Activated T-cell treated with anti-CD3 and anti-CD28 coated beads for 4 hours (primary cell): ENCODE measurements around the gene GPR142.

Experiments used
- DNase-seq: peaks from one replicate; pipeline ENCODE4 v3.0.0-alpha.2; 2020

Gene GPR142

GRCh38 chr17:74371653-74372147 is 4.4 kb downstream of the GPR142 start:
- DNase-seq = no peak

- DNase-seq = no peak
These were observed 5.1 kb downstream of the GPR142 start for GRCh38 chr17:74372426-74372825.

- no peak for DNase-seq
These were observed 6.7 kb downstream of the GPR142 start for GRCh38 chr17:74373838-74374606.

GRCh38 chr17:74374858-74375257 is 7.6 kb downstream of the GPR142 start:
- DNase-seq = no peak

GRCh38 chr17:74379495-74380085 is 12.3 kb downstream of the GPR142 start:
- peak; percentile 92 for DNase-seq

GRCh38 chr17:74380086-74380958 is 13.0 kb downstream of the GPR142 start:
- DNase-seq = no peak

- no peak for DNase-seq
These were observed 13.9 kb downstream of the GPR142 start for GRCh38 chr17:74380959-74381808.

GRCh38 chr17:74383141-74383540 is 15.8 kb downstream of the GPR142 start:
- no peak for DNase-seq

- DNase-seq = no peak
These were observed 17.9 kb downstream of the GPR142 start for GRCh38 chr17:74385201-74385600.

- DNase-seq = no peak
These were observed 19.1 kb downstream of the GPR142 start for GRCh38 chr17:74386386-74386785.

GRCh38 chr17:74387365-74388218 is 20.3 kb downstream of the GPR142 start:
- DNase-seq = no peak

GRCh38 chr17:74389084-74389753 is 21.9 kb downstream of the GPR142 start:
- no peak for DNase-seq

- DNase-seq = no peak
These were observed 22.8 kb downstream of the GPR142 start for GRCh38 chr17:74389937-74390679.

- DNase-seq = no peak
These were observed 23.7 kb downstream of the GPR142 start for GRCh38 chr17:74390680-74391653.

GRCh38 chr17:74391771-74392170 is 24.5 kb downstream of the GPR142 start:
- DNase-seq = no peak

- no peak for DNase-seq
These were observed 25.5 kb downstream of the GPR142 start for GRCh38 chr17:74392848-74393247.

- no peak for DNase-seq
These were observed 26.1 kb downstream of the GPR142 start for GRCh38 chr17:74393346-74393942.

- DNase-seq = no peak
These were observed 27.1 kb downstream of the GPR142 start for GRCh38 chr17:74394275-74394950.
